IMR-90 (cell line): Measurements from ENCODE around the gene FOSB. TPM values are rescaled to one million over a fixed set of nuclear protein-coding genes. Genes with fewer than 3 reads are reported as not detected.
A peak's percentile ranks its signal among the peaks of the same experiment; 100 is the strongest.

ENCODE experiments used
- ATAC-seq: fragments of 200-7000 bp; cut with Tn5 transposase; 2 replicates; pipeline ENCODE4 v1.9.1; 2020; ENCODE audit warnings: low read depth, mild to moderate bottlenecking, moderate library complexity
- BruUV-seq: library from RNA; stranded (reverse); fragments of 400-500 nt; replicated peaks from 2 replicates; lab custom pipeline; 2021; lab: Mats Ljungman, UMichigan
- CTCF ChIA-PET: fragments of 300-600 bp; formaldehyde crosslinking; extraction: SDS; loops from one replicate; lab custom pipeline; 2021; ENCODE audit warnings: antibody characterized with exemption; lab: Yijun Ruan, JAX
- POLR2A ChIA-PET: fragments of 300-600 bp; sonication (Branson Sonifier 250); formaldehyde crosslinking; loops from one replicate; lab custom pipeline; 2022; ENCODE audit warnings: antibody characterized with exemption; ENCODE audit not compliant: unreplicated experiment; lab: Charles Lee
- DNase-seq: peaks from one replicate; pipeline ENCODE4 v3.0.0; 2013
- H2AFZ ChIP-seq: replicated peaks from 2 replicates; pipeline ENCODE3; 2013; ENCODE audit warnings: low read length, mild to moderate bottlenecking; ENCODE audit not compliant: poor library complexity
- H2AK5ac ChIP-seq: 2 replicates; pipeline ENCODE4 v1.6.1; 2013; ENCODE audit warnings: low read depth, low read length, inconsistent platforms
- H2AK9ac ChIP-seq: replicated peaks from 2 replicates; pipeline ENCODE3; 2013; ENCODE audit warnings: mild to moderate bottlenecking, low read depth, low read length, moderate library complexity; ENCODE audit not compliant: poor library complexity
- H2BK120ac ChIP-seq: 2 replicates; pipeline ENCODE4 v1.6.1; 2013; ENCODE audit warnings: low read depth, low read length, inconsistent platforms
- H2BK15ac ChIP-seq: 3 replicates; pipeline ENCODE4 v1.6.1; 2013; ENCODE audit warnings: low read depth, low read length, inconsistent platforms
- H2BK20ac ChIP-seq: 2 replicates; pipeline ENCODE4 v1.6.1; 2013; ENCODE audit warnings: low read depth, mild to moderate bottlenecking, inconsistent platforms, low read length, moderate library complexity
- H2BK5ac ChIP-seq: 2 replicates; pipeline ENCODE4 v1.6.1; 2013; ENCODE audit warnings: mild to moderate bottlenecking, low read depth, low read length, inconsistent platforms; ENCODE audit not compliant: poor library complexity, severe bottlenecking
- H3K14ac ChIP-seq: replicated peaks from 2 replicates; pipeline ENCODE4 v1.6.1; 2013; ENCODE audit warnings: low read depth, low read length, inconsistent platforms
- H3K18ac ChIP-seq: 2 replicates; pipeline ENCODE4 v1.6.1; 2013; ENCODE audit warnings: low read depth, low read length, control low read depth
- H3K23ac ChIP-seq: 2 replicates; pipeline ENCODE4 v1.6.1; 2013; ENCODE audit warnings: low read depth, low read length, inconsistent platforms
- H3K27ac ChIP-seq: 2 replicates; pipeline ENCODE4 v1.5.1; 2013; ENCODE audit warnings: mild to moderate bottlenecking, control low read depth, low read length; ENCODE audit not compliant: insufficient read depth
- H3K27me3 ChIP-seq: 2 replicates; pipeline ENCODE4 v1.6.1; 2013; ENCODE audit warnings: low read length; ENCODE audit not compliant: control insufficient read depth, insufficient read depth
- H3K36me3 ChIP-seq: 2 replicates; pipeline ENCODE4 v1.6.1; 2013; ENCODE audit warnings: low read length, mixed read lengths; ENCODE audit not compliant: control insufficient read depth, insufficient read depth
- H3K4ac ChIP-seq: 2 replicates; pipeline ENCODE4 v1.6.1; 2013; ENCODE audit warnings: low read depth, low read length, inconsistent platforms
- H3K4me1 ChIP-seq: 2 replicates; pipeline ENCODE4 v1.6.1; 2013; ENCODE audit warnings: low read length, mixed read lengths; ENCODE audit not compliant: control insufficient read depth, insufficient read depth
- H3K4me2 ChIP-seq: 2 replicates; pipeline ENCODE4 v1.6.1; 2013; ENCODE audit warnings: low read depth, mild to moderate bottlenecking, control low read depth, low read length, moderate library complexity
- H3K4me3 ChIP-seq: 2 replicates; pipeline ENCODE4 v1.5.1; 2013; ENCODE audit warnings: low read depth, mild to moderate bottlenecking, control low read depth, low read length, moderate library complexity; ENCODE audit not compliant: insufficient read depth
- H3K56ac ChIP-seq: 2 replicates; pipeline ENCODE4 v1.6.1; 2013; ENCODE audit warnings: low read length, inconsistent platforms; ENCODE audit not compliant: insufficient read depth; ENCODE audit errors: extremely low read depth
- H3K79me1 ChIP-seq, 2 experiments: 2 replicates each; pipeline ENCODE4 v1.6.1; 2013; ENCODE audit warnings: low read length in 2 of 2, inconsistent platforms in 1 of 2, low read depth in 1 of 2
- H3K9ac ChIP-seq: 2 replicates; pipeline ENCODE4 v1.6.1; 2013; ENCODE audit warnings: low read depth, low read length, control low read depth
- H3K9me1 ChIP-seq: 2 replicates; pipeline ENCODE4 v1.6.1; 2013; ENCODE audit warnings: low read length, inconsistent platforms; ENCODE audit not compliant: insufficient read depth
- H3K9me3 ChIP-seq: 2 replicates; pipeline ENCODE4 v1.6.1; 2013; ENCODE audit warnings: low read length; ENCODE audit not compliant: control insufficient read depth, insufficient read depth
- H4K20me1 ChIP-seq: 2 replicates; pipeline ENCODE4 v1.6.1; 2013; ENCODE audit warnings: low read length, inconsistent platforms; ENCODE audit not compliant: insufficient read depth
- H4K5ac ChIP-seq: 2 replicates; pipeline ENCODE4 v1.6.1; 2013; ENCODE audit warnings: mild to moderate bottlenecking, low read depth, low read length, control low read depth
- H4K8ac ChIP-seq, 2 experiments: 2 replicates each; pipeline ENCODE4 v1.6.1; 2013; ENCODE audit warnings: low read depth in 2 of 2, low read length in 2 of 2, control low read depth in 1 of 2, inconsistent platforms in 1 of 2
- H4K91ac ChIP-seq: 2 replicates; pipeline ENCODE4 v1.6.1; 2013; ENCODE audit warnings: low read depth, low read length, inconsistent platforms; ENCODE audit not compliant: insufficient read depth
- BHLHE40 ChIP-seq: fragments of 150-350 bp; IDR thresholded peaks from 2 replicates; pipeline ENCODE4 v1.6.1; 2016; ENCODE audit warnings: mild to moderate bottlenecking, low read depth, low read length
- CEBPB ChIP-seq: IDR thresholded peaks from 2 replicates; pipeline ENCODE4 v1.6.1; 2012; ENCODE audit warnings: low read depth, low read length, improper control_type of control experiment
- CHD1 ChIP-seq: IDR thresholded peaks from 2 replicates; pipeline ENCODE4 v1.6.1; 2012; ENCODE audit warnings: low read depth, low read length, improper control_type of control experiment
- FOS ChIP-seq: fragments of 150-350 bp; IDR thresholded peaks from 2 replicates; pipeline ENCODE4 v1.6.1; 2016; ENCODE audit warnings: low read depth, low read length
- MAFK ChIP-seq: IDR thresholded peaks from 2 replicates; pipeline ENCODE4 v1.6.1; 2012; ENCODE audit warnings: low read depth, low read length, improper control_type of control experiment
- MAZ ChIP-seq: IDR thresholded peaks from 2 replicates; pipeline ENCODE4 v1.6.1; 2012; ENCODE audit warnings: low read depth, mild to moderate bottlenecking, low read length, improper control_type of control experiment, moderate library complexity, borderline replicate concordance
- MXI1 ChIP-seq: IDR thresholded peaks from 2 replicates; pipeline ENCODE4 v1.6.1; 2012; ENCODE audit warnings: low read depth, mild to moderate bottlenecking, low read length, moderate library complexity, borderline replicate concordance
- NFE2L2 ChIP-seq: fragments of 150-350 bp; IDR thresholded peaks from 2 replicates; pipeline ENCODE4 v1.6.1; 2016; ENCODE audit warnings: low read depth, mild to moderate bottlenecking, low read length
- POLR2A ChIP-seq: IDR thresholded peaks from 2 replicates; pipeline ENCODE4 v1.6.1; 2012; ENCODE audit warnings: mild to moderate bottlenecking, low read depth, low read length
- RAD21 ChIP-seq: IDR thresholded peaks from 2 replicates; pipeline ENCODE4 v1.6.1; 2012; ENCODE audit warnings: low read length, improper control_type of control experiment
- RCOR1 ChIP-seq: IDR thresholded peaks from 2 replicates; pipeline ENCODE4 v1.6.1; 2012; ENCODE audit warnings: mild to moderate bottlenecking, low read length, improper control_type of control experiment; ENCODE audit not compliant: insufficient replicate concordance
- RFX5 ChIP-seq: IDR thresholded peaks from 2 replicates; pipeline ENCODE4 v1.8.0; 2012; ENCODE audit warnings: low read depth, mild to moderate bottlenecking, low read length, moderate library complexity
- SMC3 ChIP-seq: fragments of 150-350 bp; IDR thresholded peaks from 2 replicates; pipeline ENCODE4 v1.6.1; 2016; ENCODE audit warnings: low read depth, mild to moderate bottlenecking, antibody characterized with exemption, low read length, moderate library complexity
- WGBS, 2 experiments: methylation state at CpG; one replicate each; pipeline versions ENCODE4 v1.1.5 to v1.1.7; 2013; ENCODE audit warnings: missing lambda C conversion rate in 2 of 2; ENCODE audit not compliant: insufficient read length in 1 of 2; ENCODE audit errors: extremely low coverage in 2 of 2; 5-methylcytosine and 5-hydroxymethylcytosine counted together
- dilution Hi-C: fragments of 300-500 bp; cut with HindIII; formaldehyde crosslinking; loops from one replicate; pipeline ENCODE4 v1.14.3; 2018; ENCODE audit warnings: low sequenced_read_pairs; ENCODE audit not compliant: unreplicated experiment
- in situ Hi-C: fragments of 300-500 bp; cut with MboI; formaldehyde crosslinking; loops from 3 replicates; pipeline ENCODE4 v1.14.3; 2019; ENCODE audit warnings: low sequenced_read_pairs, inconsistent platforms, mixed read lengths
- intact Hi-C: fragments of 100-400 bp; cut with micrococcal nuclease; formaldehyde crosslinking; loops from 2 replicates; pipeline ENCODE4 v1.10.0; 2022
- polyA plus RNA-seq, 3 experiments: library from polyadenylated mRNA; depleted of rRNA; stranded (reverse); fragments of >200 nt; gene quantifications; 2 replicates each; pipeline ENCODE4 v1.2.3, GENCODE V29; 2012; ENCODE audit warnings: low replicate concordance in 1 of 3
- total RNA-seq: library from RNA; depleted of rRNA; stranded (reverse); fragments of >200 nt; gene quantifications from 2 replicates; pipeline ENCODE4 v1.2.3, GENCODE V29; 2012
- TF ChIP-seq, protein P1 (sequence below): conservative IDR thresholded peaks from 2 replicates; pipeline ENCODE4 v1.5.1; 2012; ENCODE audit warnings: mild to moderate bottlenecking, low read depth, low read length, improper control_type of control experiment
- TF ChIP-seq, protein P2 (sequence below): fragments of 150-350 bp; IDR thresholded peaks from 2 replicates; pipeline ENCODE4 v1.6.1; 2016; ENCODE audit warnings: low read depth, mild to moderate bottlenecking, low read length, moderate library complexity, borderline replicate concordance
- TF ChIP-seq, protein P3 (sequence below): fragments of 150-350 bp; IDR thresholded peaks from 2 replicates; pipeline ENCODE4 v1.6.1; 2017; ENCODE audit warnings: mild to moderate bottlenecking, antibody characterized with exemption, low read length, low read depth

Gene FOSB
- total and polyA plus RNA-seq, 2 of the 4 experiments (the other 2 are of a cell fraction), result 11.1 to 15.6 TPM

DNA sequence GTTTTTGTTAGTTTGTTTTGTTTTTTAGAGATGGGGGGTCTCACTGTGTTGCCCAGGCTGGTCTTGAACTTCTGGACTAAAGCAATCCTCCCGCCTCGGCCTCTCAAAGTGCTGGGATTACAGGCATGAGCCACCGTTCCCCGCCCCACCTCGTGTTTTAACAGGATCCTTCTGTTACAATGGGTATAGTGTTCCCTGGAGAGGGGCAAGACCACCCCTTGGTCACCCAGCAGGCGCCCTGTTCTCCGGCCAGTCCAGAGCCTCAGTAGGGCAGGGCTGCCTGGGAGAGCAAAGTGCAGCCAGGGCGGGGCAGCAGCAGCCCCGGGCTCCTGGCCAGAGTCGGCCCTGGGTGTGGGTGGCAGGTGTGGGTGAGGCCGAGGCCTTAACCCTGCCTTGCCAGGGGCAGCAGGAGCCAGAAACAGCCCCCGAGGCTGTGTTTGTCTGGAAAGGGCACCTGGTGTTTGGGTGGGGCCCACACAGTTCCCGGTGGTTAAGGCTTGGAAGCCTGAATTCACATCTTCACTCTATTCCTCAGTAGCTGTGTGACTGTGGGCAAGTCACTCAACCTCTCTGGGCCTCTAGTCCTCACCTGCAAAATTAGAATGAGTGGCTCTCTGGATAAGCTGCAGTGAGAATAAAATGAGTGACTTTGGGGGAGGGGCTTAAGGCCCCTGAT, 46.7 kb downstream of the FOSB start:
- BruUV-seq, result no TSS peak
- Histone ChIP-seq H3K9me3 (no peaks in the 10 kb centered on the region), H3K9me1 (peaks cover 6% of the 10 kb centered on the region; the same call in 1 of the 2 replicates), H4K20me1 (peaks cover 91% of the 10 kb centered on the region), H3K56ac (no peak overlapping the region), H2BK15ac (no peak overlapping the region), H2AFZ (no peak overlapping the region), H2AK9ac (peak overlapping the region; percentile 45), H3K4me1 (peaks cover 7% of the 10 kb centered on the region), H4K5ac (no peak overlapping the region), H3K27me3 (no peaks in the 10 kb centered on the region), H3K4ac (no peak overlapping the region), H3K18ac (no peak overlapping the region), H3K9ac (no peak overlapping the region), H3K4me3 (no peak overlapping the region), H3K23ac (no peak overlapping the region), H2BK5ac (no peak overlapping the region), H3K14ac (no peak overlapping the region), H3K36me3 (peaks cover 32% of the 10 kb centered on the region), H2AK5ac (no peak overlapping the region), H3K4me2 (no peak overlapping the region), H2BK120ac (no peak overlapping the region), H3K79me1 (peaks cover 5 to 72% of the 10 kb centered on the region in 2 experiments; a peak in 3 of 4 replicates), H2BK20ac (no peak overlapping the region), H3K27ac (no peak overlapping the region), H4K91ac (no peak overlapping the region), H4K8ac (no peak overlapping the region)
- in situ Hi-C loops (no loop called here), dilution Hi-C loops (no loop called here), intact Hi-C loops (no loop called here)
- TF ChIP-seq MXI1 (no peak), POLR2A (no peak), MAFK (no peak), CEBPB (no peak), MAZ (no peak), NFE2L2 (no peak), RCOR1 (no peak), RFX5 (no peak), RAD21 (no peak), CHD1 (no peak), SMC3 (no peak), FOS (no peak), BHLHE40 (no peak)
- TF ChIP-seq, protein P1, sequence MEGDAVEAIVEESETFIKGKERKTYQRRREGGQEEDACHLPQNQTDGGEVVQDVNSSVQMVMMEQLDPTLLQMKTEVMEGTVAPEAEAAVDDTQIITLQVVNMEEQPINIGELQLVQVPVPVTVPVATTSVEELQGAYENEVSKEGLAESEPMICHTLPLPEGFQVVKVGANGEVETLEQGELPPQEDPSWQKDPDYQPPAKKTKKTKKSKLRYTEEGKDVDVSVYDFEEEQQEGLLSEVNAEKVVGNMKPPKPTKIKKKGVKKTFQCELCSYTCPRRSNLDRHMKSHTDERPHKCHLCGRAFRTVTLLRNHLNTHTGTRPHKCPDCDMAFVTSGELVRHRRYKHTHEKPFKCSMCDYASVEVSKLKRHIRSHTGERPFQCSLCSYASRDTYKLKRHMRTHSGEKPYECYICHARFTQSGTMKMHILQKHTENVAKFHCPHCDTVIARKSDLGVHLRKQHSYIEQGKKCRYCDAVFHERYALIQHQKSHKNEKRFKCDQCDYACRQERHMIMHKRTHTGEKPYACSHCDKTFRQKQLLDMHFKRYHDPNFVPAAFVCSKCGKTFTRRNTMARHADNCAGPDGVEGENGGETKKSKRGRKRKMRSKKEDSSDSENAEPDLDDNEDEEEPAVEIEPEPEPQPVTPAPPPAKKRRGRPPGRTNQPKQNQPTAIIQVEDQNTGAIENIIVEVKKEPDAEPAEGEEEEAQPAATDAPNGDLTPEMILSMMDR, result no peak
- TF ChIP-seq, protein P2, sequence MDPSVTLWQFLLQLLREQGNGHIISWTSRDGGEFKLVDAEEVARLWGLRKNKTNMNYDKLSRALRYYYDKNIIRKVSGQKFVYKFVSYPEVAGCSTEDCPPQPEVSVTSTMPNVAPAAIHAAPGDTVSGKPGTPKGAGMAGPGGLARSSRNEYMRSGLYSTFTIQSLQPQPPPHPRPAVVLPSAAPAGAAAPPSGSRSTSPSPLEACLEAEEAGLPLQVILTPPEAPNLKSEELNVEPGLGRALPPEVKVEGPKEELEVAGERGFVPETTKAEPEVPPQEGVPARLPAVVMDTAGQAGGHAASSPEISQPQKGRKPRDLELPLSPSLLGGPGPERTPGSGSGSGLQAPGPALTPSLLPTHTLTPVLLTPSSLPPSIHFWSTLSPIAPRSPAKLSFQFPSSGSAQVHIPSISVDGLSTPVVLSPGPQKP, result no peak
- TF ChIP-seq, protein P3, sequence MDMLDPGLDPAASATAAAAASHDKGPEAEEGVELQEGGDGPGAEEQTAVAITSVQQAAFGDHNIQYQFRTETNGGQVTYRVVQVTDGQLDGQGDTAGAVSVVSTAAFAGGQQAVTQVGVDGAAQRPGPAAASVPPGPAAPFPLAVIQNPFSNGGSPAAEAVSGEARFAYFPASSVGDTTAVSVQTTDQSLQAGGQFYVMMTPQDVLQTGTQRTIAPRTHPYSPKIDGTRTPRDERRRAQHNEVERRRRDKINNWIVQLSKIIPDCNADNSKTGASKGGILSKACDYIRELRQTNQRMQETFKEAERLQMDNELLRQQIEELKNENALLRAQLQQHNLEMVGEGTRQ, result no peak
- ChIA-PET POLR2A (interaction anchor here (0.5 kb wide), 1 partner anchor 196 kb away, joined by 5 read pairs; no protein-coding TSS in a partner anchor), CTCF (no interaction called here)
- 100% methylated on average over 2 of the region's 13 CpGs; no CpG with 5 or more reads in 1 of the 2 experiments for WGBS, 2 experiments
- ATAC-seq, result no peak
- no peak for DNase-seq
